IMR-90 (cell line): ENCODE results near the gene PTS. TPM values are rescaled to one million over a fixed set of nuclear protein-coding genes. Genes with fewer than 3 reads are reported as not detected.

ENCODE experiments used
- ATAC-seq: fragments of 200-7000 bp; cut with Tn5 transposase; 2 replicates; pipeline ENCODE4 v1.9.1; 2020; ENCODE audit warnings: low read depth, mild to moderate bottlenecking, moderate library complexity
- BruUV-seq: library from RNA; stranded (reverse); fragments of 400-500 nt; replicated peaks from 2 replicates; lab custom pipeline; 2021; lab: Mats Ljungman, UMichigan
- CTCF ChIA-PET: fragments of 300-600 bp; formaldehyde crosslinking; extraction: SDS; loops from one replicate; lab custom pipeline; 2021; ENCODE audit warnings: antibody characterized with exemption; lab: Yijun Ruan, JAX
- POLR2A ChIA-PET: fragments of 300-600 bp; sonication (Branson Sonifier 250); formaldehyde crosslinking; loops from one replicate; lab custom pipeline; 2022; ENCODE audit warnings: antibody characterized with exemption; ENCODE audit not compliant: unreplicated experiment; lab: Charles Lee
- DNase-seq: peaks from one replicate; pipeline ENCODE4 v3.0.0; 2013
- H2AFZ ChIP-seq: replicated peaks from 2 replicates; pipeline ENCODE3; 2013; ENCODE audit warnings: low read length, mild to moderate bottlenecking; ENCODE audit not compliant: poor library complexity
- H2AK5ac ChIP-seq: 2 replicates; pipeline ENCODE4 v1.6.1; 2013; ENCODE audit warnings: low read depth, low read length, inconsistent platforms
- H2AK9ac ChIP-seq: replicated peaks from 2 replicates; pipeline ENCODE3; 2013; ENCODE audit warnings: mild to moderate bottlenecking, low read depth, low read length, moderate library complexity; ENCODE audit not compliant: poor library complexity
- H2BK120ac ChIP-seq: 2 replicates; pipeline ENCODE4 v1.6.1; 2013; ENCODE audit warnings: low read depth, low read length, inconsistent platforms
- H2BK15ac ChIP-seq: 3 replicates; pipeline ENCODE4 v1.6.1; 2013; ENCODE audit warnings: low read depth, low read length, inconsistent platforms
- H2BK20ac ChIP-seq: 2 replicates; pipeline ENCODE4 v1.6.1; 2013; ENCODE audit warnings: low read depth, mild to moderate bottlenecking, inconsistent platforms, low read length, moderate library complexity
- H2BK5ac ChIP-seq: 2 replicates; pipeline ENCODE4 v1.6.1; 2013; ENCODE audit warnings: mild to moderate bottlenecking, low read depth, low read length, inconsistent platforms; ENCODE audit not compliant: poor library complexity, severe bottlenecking
- H3K14ac ChIP-seq: replicated peaks from 2 replicates; pipeline ENCODE4 v1.6.1; 2013; ENCODE audit warnings: low read depth, low read length, inconsistent platforms
- H3K18ac ChIP-seq: 2 replicates; pipeline ENCODE4 v1.6.1; 2013; ENCODE audit warnings: low read depth, low read length, control low read depth
- H3K23ac ChIP-seq: 2 replicates; pipeline ENCODE4 v1.6.1; 2013; ENCODE audit warnings: low read depth, low read length, inconsistent platforms
- H3K27ac ChIP-seq: 2 replicates; pipeline ENCODE4 v1.5.1; 2013; ENCODE audit warnings: mild to moderate bottlenecking, control low read depth, low read length; ENCODE audit not compliant: insufficient read depth
- H3K27me3 ChIP-seq: 2 replicates; pipeline ENCODE4 v1.6.1; 2013; ENCODE audit warnings: low read length; ENCODE audit not compliant: control insufficient read depth, insufficient read depth
- H3K36me3 ChIP-seq: 2 replicates; pipeline ENCODE4 v1.6.1; 2013; ENCODE audit warnings: low read length, mixed read lengths; ENCODE audit not compliant: control insufficient read depth, insufficient read depth
- H3K4ac ChIP-seq: 2 replicates; pipeline ENCODE4 v1.6.1; 2013; ENCODE audit warnings: low read depth, low read length, inconsistent platforms
- H3K4me1 ChIP-seq: 2 replicates; pipeline ENCODE4 v1.6.1; 2013; ENCODE audit warnings: low read length, mixed read lengths; ENCODE audit not compliant: control insufficient read depth, insufficient read depth
- H3K4me2 ChIP-seq: 2 replicates; pipeline ENCODE4 v1.6.1; 2013; ENCODE audit warnings: low read depth, mild to moderate bottlenecking, control low read depth, low read length, moderate library complexity
- H3K4me3 ChIP-seq: 2 replicates; pipeline ENCODE4 v1.5.1; 2013; ENCODE audit warnings: low read depth, mild to moderate bottlenecking, control low read depth, low read length, moderate library complexity; ENCODE audit not compliant: insufficient read depth
- H3K56ac ChIP-seq: 2 replicates; pipeline ENCODE4 v1.6.1; 2013; ENCODE audit warnings: low read length, inconsistent platforms; ENCODE audit not compliant: insufficient read depth; ENCODE audit errors: extremely low read depth
- H3K79me1 ChIP-seq, 2 experiments: 2 replicates each; pipeline ENCODE4 v1.6.1; 2013; ENCODE audit warnings: low read length in 2 of 2, inconsistent platforms in 1 of 2, low read depth in 1 of 2
- H3K9ac ChIP-seq: 2 replicates; pipeline ENCODE4 v1.6.1; 2013; ENCODE audit warnings: low read depth, low read length, control low read depth
- H3K9me1 ChIP-seq: 2 replicates; pipeline ENCODE4 v1.6.1; 2013; ENCODE audit warnings: low read length, inconsistent platforms; ENCODE audit not compliant: insufficient read depth
- H3K9me3 ChIP-seq: 2 replicates; pipeline ENCODE4 v1.6.1; 2013; ENCODE audit warnings: low read length; ENCODE audit not compliant: control insufficient read depth, insufficient read depth
- H4K20me1 ChIP-seq: 2 replicates; pipeline ENCODE4 v1.6.1; 2013; ENCODE audit warnings: low read length, inconsistent platforms; ENCODE audit not compliant: insufficient read depth
- H4K5ac ChIP-seq: 2 replicates; pipeline ENCODE4 v1.6.1; 2013; ENCODE audit warnings: mild to moderate bottlenecking, low read depth, low read length, control low read depth
- H4K8ac ChIP-seq, 2 experiments: 2 replicates each; pipeline ENCODE4 v1.6.1; 2013; ENCODE audit warnings: low read depth in 2 of 2, low read length in 2 of 2, control low read depth in 1 of 2, inconsistent platforms in 1 of 2
- H4K91ac ChIP-seq: 2 replicates; pipeline ENCODE4 v1.6.1; 2013; ENCODE audit warnings: low read depth, low read length, inconsistent platforms; ENCODE audit not compliant: insufficient read depth
- CEBPB ChIP-seq: IDR thresholded peaks from 2 replicates; pipeline ENCODE4 v1.6.1; 2012; ENCODE audit warnings: low read depth, low read length, improper control_type of control experiment
- CHD1 ChIP-seq: IDR thresholded peaks from 2 replicates; pipeline ENCODE4 v1.6.1; 2012; ENCODE audit warnings: low read depth, low read length, improper control_type of control experiment
- ELK1 ChIP-seq: fragments of 150-350 bp; IDR thresholded peaks from 2 replicates; pipeline ENCODE4 v1.6.1; 2016; ENCODE audit warnings: low read depth, mild to moderate bottlenecking, low read length, moderate library complexity, borderline replicate concordance
- FOS ChIP-seq: fragments of 150-350 bp; IDR thresholded peaks from 2 replicates; pipeline ENCODE4 v1.6.1; 2016; ENCODE audit warnings: low read depth, low read length
- MAFK ChIP-seq: IDR thresholded peaks from 2 replicates; pipeline ENCODE4 v1.6.1; 2012; ENCODE audit warnings: low read depth, low read length, improper control_type of control experiment
- RCOR1 ChIP-seq: IDR thresholded peaks from 2 replicates; pipeline ENCODE4 v1.6.1; 2012; ENCODE audit warnings: mild to moderate bottlenecking, low read length, improper control_type of control experiment; ENCODE audit not compliant: insufficient replicate concordance
- RFX5 ChIP-seq: IDR thresholded peaks from 2 replicates; pipeline ENCODE4 v1.8.0; 2012; ENCODE audit warnings: low read depth, mild to moderate bottlenecking, low read length, moderate library complexity
- WGBS, 2 experiments: methylation state at CpG; one replicate each; pipeline versions ENCODE4 v1.1.5 to v1.1.7; 2013; ENCODE audit warnings: missing lambda C conversion rate in 2 of 2; ENCODE audit not compliant: insufficient read length in 1 of 2; ENCODE audit errors: extremely low coverage in 2 of 2; 5-methylcytosine and 5-hydroxymethylcytosine counted together
- dilution Hi-C: fragments of 300-500 bp; cut with HindIII; formaldehyde crosslinking; loops from one replicate; pipeline ENCODE4 v1.14.3; 2018; ENCODE audit warnings: low sequenced_read_pairs; ENCODE audit not compliant: unreplicated experiment
- in situ Hi-C: fragments of 300-500 bp; cut with MboI; formaldehyde crosslinking; loops from 3 replicates; pipeline ENCODE4 v1.14.3; 2019; ENCODE audit warnings: low sequenced_read_pairs, inconsistent platforms, mixed read lengths
- intact Hi-C: fragments of 100-400 bp; cut with micrococcal nuclease; formaldehyde crosslinking; loops from 2 replicates; pipeline ENCODE4 v1.10.0; 2022
- polyA plus RNA-seq, 3 experiments: library from polyadenylated mRNA; depleted of rRNA; stranded (reverse); fragments of >200 nt; gene quantifications; 2 replicates each; pipeline ENCODE4 v1.2.3, GENCODE V29; 2012; ENCODE audit warnings: low replicate concordance in 1 of 3
- total RNA-seq: library from RNA; depleted of rRNA; stranded (reverse); fragments of >200 nt; gene quantifications from 2 replicates; pipeline ENCODE4 v1.2.3, GENCODE V29; 2012
- TF ChIP-seq, protein P1 (sequence below): conservative IDR thresholded peaks from 2 replicates; pipeline ENCODE4 v1.5.1; 2012; ENCODE audit warnings: mild to moderate bottlenecking, low read depth, low read length, improper control_type of control experiment

Gene PTS
- total and polyA plus RNA-seq, 2 of the 4 experiments (the other 2 are of a cell fraction): 21.0 to 51.8 TPM

DNA sequence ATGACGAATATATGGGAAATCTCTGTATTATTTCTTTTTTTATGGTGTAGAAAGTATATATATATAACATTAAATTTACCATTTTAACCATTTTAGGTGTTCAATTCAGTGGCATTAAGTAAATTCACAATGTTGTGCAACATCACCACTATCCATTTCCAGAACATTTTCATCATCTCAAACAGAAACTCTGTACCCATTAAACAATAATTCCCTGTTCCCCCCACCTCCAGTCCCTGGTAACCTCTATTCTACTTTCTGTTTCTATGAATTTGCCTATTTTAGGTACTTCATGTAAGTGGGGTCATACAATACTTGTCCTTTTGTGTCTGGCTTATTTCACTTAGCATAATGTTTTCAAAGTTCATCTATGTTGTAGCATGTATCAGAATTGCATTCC lies 15.3 kb upstream of the PTS start:
- no TSS peak for BruUV-seq
- no peak overlapping the region for H3K23ac ChIP-seq
- H3K9ac ChIP-seq: no peak overlapping the region
- H4K8ac ChIP-seq: no peak overlapping the region
- WGBS, 2 experiments: no CpG with 5 or more reads among the region's 1 CpG
- H4K91ac ChIP-seq: no peak overlapping the region
- H3K4me3 ChIP-seq: no peak overlapping the region
- DNase-seq (no peak), ATAC-seq (no peak)
- POLR2A ChIA-PET: no interaction called here
- no peaks in the 10 kb centered on the region for H4K20me1 ChIP-seq
- H2AK5ac ChIP-seq: no peak overlapping the region
- in situ Hi-C loops: loop anchor here (25.0 kb wide), 1 partner anchor 1326 kb away; no protein-coding TSS in a partner anchor
- no peak overlapping the region for H3K4ac ChIP-seq
- no peaks in the 10 kb centered on the region for H3K9me3 ChIP-seq
- H3K27me3 ChIP-seq: no peaks in the 10 kb centered on the region
- no peak overlapping the region for H2AFZ ChIP-seq
- no peak overlapping the region for H3K4me2 ChIP-seq
- H3K36me3 ChIP-seq: no peaks in the 10 kb centered on the region
- H2BK20ac ChIP-seq: no peak overlapping the region
- H3K18ac ChIP-seq: no peak overlapping the region
- CTCF ChIA-PET: no interaction called here
- no peak overlapping the region for H2BK120ac ChIP-seq
- no peak overlapping the region for H2BK15ac ChIP-seq
- H3K4me1 ChIP-seq: peaks cover 10% of the 10 kb centered on the region
- TF ChIP-seq RCOR1 (no peak), CEBPB (0 out of 2 replicates have a peak, but pooled peaks have one; percentile 34), MAFK (no peak), FOS (no peak), RFX5 (no peak), ELK1 (no peak), CHD1 (no peak)
- TF ChIP-seq, protein P1, sequence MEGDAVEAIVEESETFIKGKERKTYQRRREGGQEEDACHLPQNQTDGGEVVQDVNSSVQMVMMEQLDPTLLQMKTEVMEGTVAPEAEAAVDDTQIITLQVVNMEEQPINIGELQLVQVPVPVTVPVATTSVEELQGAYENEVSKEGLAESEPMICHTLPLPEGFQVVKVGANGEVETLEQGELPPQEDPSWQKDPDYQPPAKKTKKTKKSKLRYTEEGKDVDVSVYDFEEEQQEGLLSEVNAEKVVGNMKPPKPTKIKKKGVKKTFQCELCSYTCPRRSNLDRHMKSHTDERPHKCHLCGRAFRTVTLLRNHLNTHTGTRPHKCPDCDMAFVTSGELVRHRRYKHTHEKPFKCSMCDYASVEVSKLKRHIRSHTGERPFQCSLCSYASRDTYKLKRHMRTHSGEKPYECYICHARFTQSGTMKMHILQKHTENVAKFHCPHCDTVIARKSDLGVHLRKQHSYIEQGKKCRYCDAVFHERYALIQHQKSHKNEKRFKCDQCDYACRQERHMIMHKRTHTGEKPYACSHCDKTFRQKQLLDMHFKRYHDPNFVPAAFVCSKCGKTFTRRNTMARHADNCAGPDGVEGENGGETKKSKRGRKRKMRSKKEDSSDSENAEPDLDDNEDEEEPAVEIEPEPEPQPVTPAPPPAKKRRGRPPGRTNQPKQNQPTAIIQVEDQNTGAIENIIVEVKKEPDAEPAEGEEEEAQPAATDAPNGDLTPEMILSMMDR: no peak
- no peak overlapping the region for H4K5ac ChIP-seq
- no peak overlapping the region for H3K14ac ChIP-seq
- H2AK9ac ChIP-seq: no peak overlapping the region
- no peak overlapping the region for H2BK5ac ChIP-seq
- dilution Hi-C loops: no loop called here
- no peak overlapping the region for H3K27ac ChIP-seq
- H3K79me1 ChIP-seq: no peaks in the 10 kb centered on the region
- H3K56ac ChIP-seq: no peak overlapping the region
- intact Hi-C loops: loop anchor here (5.0 to 10.0 kb wide), 3 partner anchors 34 to 1524 kb away; partner anchors contain the start of gene BCO2
- H3K9me1 ChIP-seq: peaks cover 4% of the 10 kb centered on the region
